ENCODE results near the gene DUSP1. TPM values are rescaled to one million over a fixed set of nuclear protein-coding genes. Genes with fewer than 3 reads are reported as not detected.

Gene DUSP1
- total RNA-seq, 1 donor from 2014 or later, result 4.2 TPM

DNA sequence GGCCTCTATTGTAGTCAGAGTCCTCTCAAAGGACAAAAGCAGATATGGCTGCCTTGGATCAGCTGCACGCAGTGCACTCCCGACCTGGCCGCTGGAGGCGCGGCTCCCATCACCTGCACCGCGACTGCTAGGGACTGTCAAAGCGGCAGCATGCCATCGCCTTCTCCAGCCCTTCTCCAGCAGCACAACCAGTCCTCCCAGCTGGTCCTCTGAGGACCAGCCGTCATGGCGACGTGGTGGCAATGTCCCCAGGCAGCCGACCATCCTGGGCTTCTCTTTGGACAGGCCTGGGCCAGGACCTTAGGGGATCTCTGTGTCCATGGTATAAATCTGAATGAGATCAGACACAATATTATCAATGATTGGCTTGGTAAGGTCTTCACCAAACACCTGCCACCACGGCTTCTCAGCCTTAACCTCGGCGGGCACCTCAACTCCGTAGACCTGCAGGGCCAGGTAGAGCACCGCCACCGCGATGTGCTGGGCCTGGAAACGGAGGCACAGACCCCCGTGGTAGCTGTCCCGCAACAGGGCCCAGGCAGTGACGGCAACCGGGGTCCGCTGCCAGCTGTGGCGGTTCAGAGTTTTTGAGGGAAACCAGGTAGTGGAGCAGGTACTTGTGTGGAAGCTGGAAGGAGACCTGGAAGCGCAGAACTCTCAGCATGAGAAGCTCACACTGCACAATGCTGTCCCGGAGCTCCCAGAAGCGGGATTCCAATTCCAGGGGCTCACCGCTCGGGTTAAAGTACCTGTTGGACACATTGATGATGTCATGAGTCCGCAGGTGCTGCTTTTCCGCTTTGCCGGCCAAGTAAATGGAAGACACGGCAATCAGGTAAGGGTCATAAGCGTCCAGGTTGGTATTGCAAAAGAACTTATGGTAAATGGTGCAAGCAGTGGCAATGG, 8.5 kb downstream of the DUSP1 start:
- Mint-ChIP-seq H3K4me3 (peak overlapping the region; percentile 64), H3K27ac (no peak overlapping the region), H3K27me3 (ENCODE audit: insufficient read depth, low read depth) (peaks cover 4% of the 10 kb centered on the region), H3K4me1 (peaks cover 45% of the 10 kb centered on the region), H3K36me3 (peaks cover 1% of the 10 kb centered on the region), H3K9me3 (peaks cover 22% of the 10 kb centered on the region)
- no peak overlapping the region for H3K4me3 ChIP-seq
- H2AFZ ChIP-seq (replicated peaks), result no peak overlapping the region
- H3K4me1 ChIP-seq, result peaks cover 5% of the 10 kb centered on the region
- peaks cover 6% of the 10 kb centered on the region for H3K27me3 ChIP-seq
- no peaks in the 10 kb centered on the region for H3K79me2 ChIP-seq (ENCODE audit: low read depth)
- no peak for DNase-seq (ENCODE audit: low spot score)
- H3K9me3 ChIP-seq (ENCODE audit: low read depth), result no peaks in the 10 kb centered on the region
- no peak overlapping the region for H3K9ac ChIP-seq
- peaks cover 20% of the 10 kb centered on the region for H3F3A ChIP-seq (ENCODE audit: low read depth)
- H3K27ac ChIP-seq, result no peak overlapping the region
- no peaks in the 10 kb centered on the region for H4K20me1 ChIP-seq (ENCODE audit: low read depth)
- H3K4me2 ChIP-seq, result no peak overlapping the region
- TF ChIP-seq, protein P1, sequence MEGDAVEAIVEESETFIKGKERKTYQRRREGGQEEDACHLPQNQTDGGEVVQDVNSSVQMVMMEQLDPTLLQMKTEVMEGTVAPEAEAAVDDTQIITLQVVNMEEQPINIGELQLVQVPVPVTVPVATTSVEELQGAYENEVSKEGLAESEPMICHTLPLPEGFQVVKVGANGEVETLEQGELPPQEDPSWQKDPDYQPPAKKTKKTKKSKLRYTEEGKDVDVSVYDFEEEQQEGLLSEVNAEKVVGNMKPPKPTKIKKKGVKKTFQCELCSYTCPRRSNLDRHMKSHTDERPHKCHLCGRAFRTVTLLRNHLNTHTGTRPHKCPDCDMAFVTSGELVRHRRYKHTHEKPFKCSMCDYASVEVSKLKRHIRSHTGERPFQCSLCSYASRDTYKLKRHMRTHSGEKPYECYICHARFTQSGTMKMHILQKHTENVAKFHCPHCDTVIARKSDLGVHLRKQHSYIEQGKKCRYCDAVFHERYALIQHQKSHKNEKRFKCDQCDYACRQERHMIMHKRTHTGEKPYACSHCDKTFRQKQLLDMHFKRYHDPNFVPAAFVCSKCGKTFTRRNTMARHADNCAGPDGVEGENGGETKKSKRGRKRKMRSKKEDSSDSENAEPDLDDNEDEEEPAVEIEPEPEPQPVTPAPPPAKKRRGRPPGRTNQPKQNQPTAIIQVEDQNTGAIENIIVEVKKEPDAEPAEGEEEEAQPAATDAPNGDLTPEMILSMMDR (IDR thresholded peaks at IDR 0.05), result no peak
- TF ChIP-seq EZH2 (IDR thresholded peaks at IDR 0.05) (no peak), EZH2phosphoT487 (IDR thresholded peaks at IDR 0.05) (no peak)
- H3K36me3 ChIP-seq, result no peaks in the 10 kb centered on the region

DNA sequence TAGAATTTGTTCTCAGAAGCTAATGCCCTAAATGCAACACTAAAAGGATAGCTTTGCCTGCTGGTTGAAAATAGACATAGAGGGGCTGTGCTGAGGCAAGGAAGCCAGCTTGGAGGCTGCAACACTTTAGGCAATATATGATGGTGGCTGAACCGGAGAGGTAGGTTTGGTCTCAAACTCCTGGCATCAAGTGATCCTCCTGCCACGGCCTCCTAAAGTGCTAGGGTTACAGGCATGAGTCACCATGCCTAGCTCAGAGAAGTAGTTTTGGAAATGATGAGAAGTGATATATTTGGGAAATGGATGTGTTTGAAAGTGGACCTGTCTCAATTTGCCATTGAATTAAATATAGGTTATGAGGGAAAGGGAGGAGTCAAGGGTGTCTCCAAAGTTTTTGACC, 10.0 kb downstream of the DUSP1 start:
- H3K36me3 ChIP-seq, result no peaks in the 10 kb centered on the region
- peaks cover 6% of the 10 kb centered on the region for H3K27me3 ChIP-seq
- no peaks in the 10 kb centered on the region for H3K9me3 ChIP-seq (ENCODE audit: low read depth)
- Mint-ChIP-seq H3K27ac (no peak overlapping the region), H3K4me1 (peaks cover 37% of the 10 kb centered on the region), H3K9me3 (peaks cover 24% of the 10 kb centered on the region), H3K27me3 (ENCODE audit: insufficient read depth, low read depth) (peaks cover 8% of the 10 kb centered on the region), H3K4me3 (no peak overlapping the region), H3K36me3 (no peaks in the 10 kb centered on the region)
- H3K4me1 ChIP-seq, result peaks cover 5% of the 10 kb centered on the region
- peaks cover 13% of the 10 kb centered on the region for H3F3A ChIP-seq (ENCODE audit: low read depth)
- H3K9ac ChIP-seq, result no peak overlapping the region
- no peak overlapping the region for H3K4me3 ChIP-seq
- H3K27ac ChIP-seq, result no peak overlapping the region
- no peaks in the 10 kb centered on the region for H3K79me2 ChIP-seq (ENCODE audit: low read depth)
- H3K4me2 ChIP-seq, result no peak overlapping the region
- no peak for TF ChIP-seq EZH2 (IDR thresholded peaks at IDR 0.05)
- TF ChIP-seq, protein P1 (IDR thresholded peaks at IDR 0.05), result no peak
- TF ChIP-seq EZH2phosphoT487 (IDR thresholded peaks at IDR 0.05), result no peak
- no peaks in the 10 kb centered on the region for H4K20me1 ChIP-seq (ENCODE audit: low read depth)
- DNase-seq (ENCODE audit: low spot score), result no peak
- no peak overlapping the region for H2AFZ ChIP-seq (replicated peaks)

DNA sequence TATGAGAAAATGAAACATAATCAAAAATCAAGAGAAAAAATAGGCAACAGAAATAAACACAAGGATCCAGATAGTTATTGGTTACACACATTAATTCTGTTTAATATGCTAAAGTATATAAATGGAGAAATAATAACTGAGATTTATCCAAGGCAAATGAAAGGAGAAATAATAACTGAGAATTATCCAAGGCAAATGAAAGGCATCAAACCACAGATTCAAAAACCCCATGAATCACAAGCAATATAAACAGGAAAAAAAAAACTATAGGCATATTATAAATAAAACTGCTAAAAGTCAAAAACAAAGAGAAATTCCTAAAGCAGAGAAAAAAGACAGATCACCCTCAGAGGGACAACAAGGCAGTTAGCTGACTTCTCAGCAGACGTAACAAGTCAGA, 10.9 kb downstream of the DUSP1 start:
- H3K4me1 ChIP-seq, result peaks cover 5% of the 10 kb centered on the region
- no peak overlapping the region for H3K27ac ChIP-seq
- no peak overlapping the region for H3K4me3 ChIP-seq
- no peak for DNase-seq (ENCODE audit: low spot score)
- peaks cover 7% of the 10 kb centered on the region for H3F3A ChIP-seq (ENCODE audit: low read depth)
- H3K36me3 ChIP-seq, result no peaks in the 10 kb centered on the region
- Mint-ChIP-seq H3K36me3 (no peaks in the 10 kb centered on the region), H3K4me3 (no peak overlapping the region), H3K4me1 (peaks cover 30% of the 10 kb centered on the region), H3K9me3 (peaks cover 24% of the 10 kb centered on the region), H3K27me3 (ENCODE audit: insufficient read depth, low read depth) (peaks cover 8% of the 10 kb centered on the region), H3K27ac (no peak overlapping the region)
- H3K9ac ChIP-seq, result no peak overlapping the region
- H3K27me3 ChIP-seq, result peaks cover 6% of the 10 kb centered on the region
- no peaks in the 10 kb centered on the region for H4K20me1 ChIP-seq (ENCODE audit: low read depth)
- H3K4me2 ChIP-seq, result no peak overlapping the region
- no peaks in the 10 kb centered on the region for H3K9me3 ChIP-seq (ENCODE audit: low read depth)
- H2AFZ ChIP-seq (replicated peaks), result no peak overlapping the region
- no peaks in the 10 kb centered on the region for H3K79me2 ChIP-seq (ENCODE audit: low read depth)
- TF ChIP-seq EZH2phosphoT487 (IDR thresholded peaks at IDR 0.05) (no peak), EZH2 (IDR thresholded peaks at IDR 0.05) (no peak)
- TF ChIP-seq, protein P1 (IDR thresholded peaks at IDR 0.05), result no peak

Data from neural progenitor cell (in vitro differentiated cells).